Suprapubic skin (tissue), 4 donors: ENCODE data around the gene TULP4. TPM values are rescaled to one million over a fixed set of nuclear protein-coding genes. Genes with fewer than 3 reads are reported as not detected.
"Not testable (repeated sequence)": the region's sequence is repeated elsewhere in the genome, so short reads cannot be mapped to it uniquely, and the experiment has no call there.

Experiments
- DNase-seq, 2 donors: peaks; one replicate each; pipeline ENCODE4 v3.0.0-alpha.2; 2019; ENCODE audit warnings: low spot score in 2 of 2
- H3K27ac ChIP-seq: fragments of 200-600 bp; sonication (generic); one replicate; pipeline ENCODE4 v1.5.1; 2019
- H3K27me3 ChIP-seq: fragments of 200-600 bp; sonication (generic); one replicate; pipeline ENCODE4 v1.5.1; 2019
- H3K36me3 ChIP-seq: fragments of 200-600 bp; sonication (generic); one replicate; pipeline ENCODE4 v1.5.1; 2019
- H3K4me1 ChIP-seq: fragments of 200-600 bp; sonication (generic); one replicate; pipeline ENCODE4 v1.5.1; 2019
- H3K4me3 ChIP-seq: fragments of 200-600 bp; sonication (generic); one replicate; pipeline ENCODE4 v1.5.1; 2019; ENCODE audit warnings: mild to moderate bottlenecking
- H3K9me3 ChIP-seq: fragments of 200-600 bp; sonication (generic); one replicate; pipeline ENCODE4 v1.5.1; 2019
- EP300 ChIP-seq: sonication (generic); formaldehyde crosslinking; IDR thresholded peaks from one replicate; pipeline ENCODE4 v1.6.1; 2017; ENCODE audit warnings: antibody characterized with exemption
- POLR2A ChIP-seq, 2 donors: fragments of 450-650 bp; IDR thresholded peaks; one replicate each; pipeline ENCODE4 v1.6.1; 2017; ENCODE audit warnings: antibody characterized with exemption in 2 of 2, mild to moderate bottlenecking in 2 of 2, moderate library complexity in 2 of 2
- POLR2AphosphoS5 ChIP-seq, 3 donors: sonication (generic); formaldehyde crosslinking; IDR thresholded peaks; one replicate each; pipeline ENCODE4 v1.6.1; 2017; ENCODE audit warnings: antibody characterized with exemption in 3 of 3
- WGBS: methylation state at CpG from one replicate; pipeline ENCODE4 v1.1.5; 2018; 5-methylcytosine and 5-hydroxymethylcytosine counted together
- total RNA-seq, 4 donors: library from RNA; depleted of rRNA; stranded (reverse); fragments of >200 nt; gene quantifications; one replicate each; pipeline ENCODE4 v1.1.0, GENCODE V29; 2016
- TF ChIP-seq, protein P1 (sequence below), 2 donors: fragments of 200-600 bp in 1 of 2; fragments of 450-650 bp in 1 of 2; sonication (generic) in 1 of 2; IDR thresholded peaks; one replicate each; pipeline ENCODE4 v1.5.1; 2016 to 2019; ENCODE audit warnings: antibody characterized with exemption in 2 of 2, mild to moderate bottlenecking in 1 of 2, moderate library complexity in 1 of 2

TULP4 gene
- total RNA-seq, 4 donors from 2014 or later: 123 to 156 (median 132) TPM

DNA sequence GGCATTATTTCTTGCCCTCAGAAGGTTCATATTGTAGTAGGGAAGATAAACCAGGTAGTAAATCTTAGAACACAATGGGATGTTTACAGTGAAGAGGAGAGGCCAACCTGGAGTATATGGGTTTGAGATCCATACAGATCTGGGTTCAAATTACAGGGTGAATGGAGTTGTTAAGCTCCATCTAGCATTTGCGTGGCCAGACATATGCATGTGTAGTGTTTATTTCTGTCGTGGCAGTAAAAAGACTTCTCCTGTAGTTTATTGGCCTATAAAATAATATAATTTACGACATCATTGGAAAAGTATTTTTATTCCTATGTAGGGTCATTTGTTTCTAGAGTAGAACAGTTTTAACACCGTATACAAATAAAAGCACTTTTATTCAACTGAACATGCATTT, 25.2 kb upstream of the TULP4 start:
- Histone ChIP-seq H3K27me3 (no peaks in the 10 kb centered on the region), H3K27ac (no peak overlapping the region), H3K9me3 (no peaks in the 10 kb centered on the region), H3K4me3 (no peak overlapping the region), H3K36me3 (no peaks in the 10 kb centered on the region), H3K4me1 (peaks cover 26% of the 10 kb centered on the region)
- WGBS: 84% methylated on average over 4 of the region's 4 CpGs
- DNase-seq: no peak
- TF ChIP-seq POLR2A (IDR thresholded peaks at IDR 0.05) (no peak), EP300 (no peak), POLR2AphosphoS5 (IDR thresholded peaks at IDR 0.05) (no peak)
- TF ChIP-seq, protein P1, sequence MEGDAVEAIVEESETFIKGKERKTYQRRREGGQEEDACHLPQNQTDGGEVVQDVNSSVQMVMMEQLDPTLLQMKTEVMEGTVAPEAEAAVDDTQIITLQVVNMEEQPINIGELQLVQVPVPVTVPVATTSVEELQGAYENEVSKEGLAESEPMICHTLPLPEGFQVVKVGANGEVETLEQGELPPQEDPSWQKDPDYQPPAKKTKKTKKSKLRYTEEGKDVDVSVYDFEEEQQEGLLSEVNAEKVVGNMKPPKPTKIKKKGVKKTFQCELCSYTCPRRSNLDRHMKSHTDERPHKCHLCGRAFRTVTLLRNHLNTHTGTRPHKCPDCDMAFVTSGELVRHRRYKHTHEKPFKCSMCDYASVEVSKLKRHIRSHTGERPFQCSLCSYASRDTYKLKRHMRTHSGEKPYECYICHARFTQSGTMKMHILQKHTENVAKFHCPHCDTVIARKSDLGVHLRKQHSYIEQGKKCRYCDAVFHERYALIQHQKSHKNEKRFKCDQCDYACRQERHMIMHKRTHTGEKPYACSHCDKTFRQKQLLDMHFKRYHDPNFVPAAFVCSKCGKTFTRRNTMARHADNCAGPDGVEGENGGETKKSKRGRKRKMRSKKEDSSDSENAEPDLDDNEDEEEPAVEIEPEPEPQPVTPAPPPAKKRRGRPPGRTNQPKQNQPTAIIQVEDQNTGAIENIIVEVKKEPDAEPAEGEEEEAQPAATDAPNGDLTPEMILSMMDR (IDR thresholded peaks at IDR 0.05): no peak

DNA sequence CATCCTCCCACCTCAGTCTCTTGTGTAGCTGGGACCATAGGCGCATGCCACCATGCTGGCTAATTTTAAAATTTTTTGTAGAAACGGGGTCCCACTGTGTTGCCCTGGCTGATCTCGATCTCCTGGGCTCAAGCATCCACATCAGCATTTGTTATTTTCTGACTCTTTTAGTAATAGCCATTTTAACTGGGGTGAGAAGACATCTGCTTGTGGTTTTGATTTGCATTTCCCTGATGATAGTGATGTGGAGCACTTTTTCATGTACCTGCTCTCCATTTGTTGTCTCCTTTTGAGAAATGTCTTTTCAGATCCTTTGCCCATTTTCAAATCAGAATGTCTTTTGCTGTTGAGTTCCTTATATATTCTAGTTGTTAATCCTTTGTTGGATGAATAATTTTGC, 22.2 kb upstream of the TULP4 start:
- Histone ChIP-seq H3K27me3 (no peaks in the 10 kb centered on the region), H3K4me1 (peaks cover 12% of the 10 kb centered on the region), H3K9me3 (no peaks in the 10 kb centered on the region), H3K4me3 (no peak overlapping the region), H3K36me3 (no peaks in the 10 kb centered on the region), H3K27ac (no peak overlapping the region)
- no peak for DNase-seq
- 87% methylated on average over 3 of the region's 3 CpGs for WGBS
- TF ChIP-seq EP300 (no peak), POLR2AphosphoS5 (IDR thresholded peaks at IDR 0.05) (no peak), POLR2A (IDR thresholded peaks at IDR 0.05) (no peak)
- TF ChIP-seq, protein P1 (IDR thresholded peaks at IDR 0.05): no peak

DNA sequence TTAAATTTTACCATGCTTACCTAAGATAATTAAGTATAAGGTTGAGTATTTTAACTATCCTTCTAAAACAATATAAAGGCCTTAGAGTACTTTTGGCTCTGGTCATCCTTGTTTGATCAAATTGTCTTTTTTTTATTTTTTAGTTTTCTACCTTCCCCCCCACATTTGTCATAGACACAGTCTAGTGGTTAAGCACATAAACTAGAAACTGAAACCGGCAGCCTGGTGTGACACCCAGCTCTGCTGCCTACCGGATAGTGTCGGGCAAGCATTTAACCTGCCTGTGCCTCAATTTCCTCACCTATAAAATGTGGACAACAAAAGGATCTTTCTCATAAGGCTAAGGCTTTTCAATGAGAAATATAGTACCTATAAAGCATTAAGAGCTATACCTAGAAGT, 21.6 kb upstream of the TULP4 start:
- H3K36me3 ChIP-seq: no peaks in the 10 kb centered on the region
- DNase-seq: no peak
- peaks cover 12% of the 10 kb centered on the region for H3K4me1 ChIP-seq
- TF ChIP-seq POLR2A (IDR thresholded peaks at IDR 0.05) (no peak), POLR2AphosphoS5 (IDR thresholded peaks at IDR 0.05) (no peak), EP300 (no peak)
- TF ChIP-seq, protein P1 (IDR thresholded peaks at IDR 0.05): no peak
- no peaks in the 10 kb centered on the region for H3K27me3 ChIP-seq
- WGBS: 99% methylated on average over 3 of the region's 3 CpGs
- H3K9me3 ChIP-seq: no peaks in the 10 kb centered on the region
- no peak overlapping the region for H3K27ac ChIP-seq
- no peak overlapping the region for H3K4me3 ChIP-seq

DNA sequence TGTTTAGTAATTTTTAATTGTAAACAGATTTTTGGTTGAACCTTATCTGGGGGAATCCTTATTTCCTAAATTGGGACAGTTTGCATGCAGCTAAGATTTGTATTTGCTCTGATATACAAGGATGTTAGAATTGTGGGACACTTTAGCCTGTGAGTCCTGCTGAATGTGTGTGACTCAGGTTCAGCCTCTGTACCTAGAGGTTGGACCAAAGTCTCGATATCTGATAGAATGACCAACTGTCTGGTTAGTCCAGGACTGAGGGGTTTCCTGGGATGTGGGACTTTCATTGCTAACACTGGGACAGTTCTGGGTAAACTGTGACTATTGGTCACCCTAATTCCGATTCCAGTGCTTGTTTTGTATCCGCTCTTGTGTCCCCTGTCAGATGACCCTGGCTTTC, 20.2 kb upstream of the TULP4 start:
- H3K36me3 ChIP-seq: peaks cover 2% of the 10 kb centered on the region
- no peak overlapping the region for H3K27ac ChIP-seq
- WGBS: 95% methylated on average over 3 of the region's 3 CpGs
- no peaks in the 10 kb centered on the region for H3K27me3 ChIP-seq
- no peaks in the 10 kb centered on the region for H3K4me1 ChIP-seq
- TF ChIP-seq, protein P1 (IDR thresholded peaks at IDR 0.05): no peak
- no peak for TF ChIP-seq EP300
- no peak overlapping the region for H3K4me3 ChIP-seq
- no peak for DNase-seq
- H3K9me3 ChIP-seq: no peaks in the 10 kb centered on the region

DNA sequence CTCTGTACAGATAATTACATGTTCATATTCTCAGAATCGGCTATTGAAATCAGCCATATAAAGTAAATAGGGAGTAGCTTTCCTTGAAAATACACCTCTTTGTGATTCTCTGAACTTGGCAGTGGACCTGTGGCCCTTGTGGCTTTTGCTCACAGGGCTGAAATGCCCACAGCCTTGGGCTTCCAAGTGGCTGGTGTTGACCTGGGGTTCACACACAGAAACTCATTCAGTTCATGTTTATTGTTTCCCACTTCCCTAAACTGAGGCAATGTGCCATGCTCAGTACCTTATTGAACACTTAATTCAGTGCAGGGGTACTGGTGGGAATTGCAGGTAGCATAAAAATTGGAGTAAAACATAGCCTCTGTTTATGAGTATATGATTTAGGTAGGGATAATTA, 19.1 kb upstream of the TULP4 start:
- Histone ChIP-seq H3K27me3 (no peaks in the 10 kb centered on the region), H3K36me3 (peaks cover 4% of the 10 kb centered on the region), H3K4me3 (no peak overlapping the region), H3K4me1 (no peaks in the 10 kb centered on the region), H3K9me3 (no peaks in the 10 kb centered on the region), H3K27ac (no peak overlapping the region)
- no peak for DNase-seq
- TF ChIP-seq, protein P1 (IDR thresholded peaks at IDR 0.05): no peak
- TF ChIP-seq POLR2AphosphoS5 (IDR thresholded peaks at IDR 0.05) (no peak), POLR2A (IDR thresholded peaks at IDR 0.05) (no peak), EP300 (no peak)
- WGBS: 80% methylated on average over 1 of the region's 1 CpG

DNA sequence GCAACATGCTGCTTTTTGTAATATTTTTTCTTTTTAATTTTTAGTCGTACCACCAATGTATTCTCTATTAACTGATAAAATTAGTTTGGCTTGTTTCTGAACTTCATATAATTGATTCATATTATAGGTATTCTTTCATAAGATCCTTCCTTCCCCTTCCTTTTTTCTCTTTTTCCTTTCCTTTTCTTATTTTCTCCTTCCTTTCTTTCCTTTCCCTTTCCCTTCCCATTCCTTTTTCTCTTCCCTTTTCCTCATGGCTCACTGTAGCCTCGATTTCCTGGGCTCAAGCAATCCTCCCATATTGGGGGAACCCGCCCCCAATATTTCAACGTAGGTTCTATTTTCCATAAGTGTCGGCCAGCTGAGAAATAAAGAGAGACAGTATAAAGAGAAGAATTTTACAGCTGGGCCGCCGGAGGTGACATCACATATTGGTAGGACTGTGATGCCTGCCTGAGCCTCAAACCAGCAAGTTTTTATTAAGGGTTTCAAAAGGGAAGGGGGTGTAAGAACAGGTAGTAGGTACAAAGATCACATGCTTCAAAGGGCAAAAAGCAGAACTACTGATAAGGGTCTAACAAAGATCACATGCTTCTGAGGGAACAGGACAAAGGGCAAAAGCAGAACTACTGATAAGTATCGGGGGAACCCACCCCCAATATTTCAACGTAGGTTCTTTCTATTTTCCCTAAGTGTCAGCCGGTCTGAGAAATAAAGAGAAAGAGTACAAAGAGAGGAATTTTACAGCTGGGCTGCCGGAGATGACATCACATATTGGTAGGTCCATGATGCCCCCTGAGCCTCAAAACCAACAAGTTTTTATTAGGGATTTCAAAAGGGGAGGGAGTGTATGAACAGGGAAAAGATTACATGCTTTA, 16.1 kb upstream of the TULP4 start:
- not testable (repeated sequence) for H3K27me3 ChIP-seq, H3K27ac ChIP-seq, DNase-seq, H3K4me3 ChIP-seq, H3K9me3 ChIP-seq, H3K4me1 ChIP-seq
- WGBS: 93% methylated on average over 11 of the region's 11 CpGs
- peaks cover 10% of the 10 kb centered on the region for H3K36me3 ChIP-seq

DNA sequence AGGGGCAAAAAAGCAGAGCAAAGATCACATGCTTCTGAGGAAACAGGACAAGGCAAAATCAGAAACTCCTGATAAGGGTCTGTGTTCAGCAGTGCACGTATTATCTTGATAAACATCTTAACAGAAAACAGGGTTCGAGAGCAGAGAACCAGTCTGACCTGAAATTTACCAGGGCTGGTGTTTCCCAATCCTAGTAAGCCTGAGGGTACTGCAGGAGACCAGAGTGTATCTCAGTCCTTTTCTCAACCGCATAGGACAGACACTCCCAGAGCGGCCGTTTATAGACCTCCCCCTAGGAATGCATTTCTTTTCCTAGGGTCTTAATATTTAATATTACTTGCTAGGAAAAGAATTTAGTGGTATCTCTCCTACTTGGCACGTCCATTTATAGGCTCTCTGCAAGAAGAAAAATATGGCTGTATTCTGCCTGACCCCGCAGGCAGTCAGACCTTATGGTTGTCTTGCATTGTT, 15.4 kb upstream of the TULP4 start:
- not testable (repeated sequence) for H3K9me3 ChIP-seq, H3K27ac ChIP-seq, DNase-seq, H3K27me3 ChIP-seq, H3K4me1 ChIP-seq, H3K4me3 ChIP-seq
- WGBS: 95% methylated on average over 7 of the region's 7 CpGs
- peaks cover 10% of the 10 kb centered on the region for H3K36me3 ChIP-seq

DNA sequence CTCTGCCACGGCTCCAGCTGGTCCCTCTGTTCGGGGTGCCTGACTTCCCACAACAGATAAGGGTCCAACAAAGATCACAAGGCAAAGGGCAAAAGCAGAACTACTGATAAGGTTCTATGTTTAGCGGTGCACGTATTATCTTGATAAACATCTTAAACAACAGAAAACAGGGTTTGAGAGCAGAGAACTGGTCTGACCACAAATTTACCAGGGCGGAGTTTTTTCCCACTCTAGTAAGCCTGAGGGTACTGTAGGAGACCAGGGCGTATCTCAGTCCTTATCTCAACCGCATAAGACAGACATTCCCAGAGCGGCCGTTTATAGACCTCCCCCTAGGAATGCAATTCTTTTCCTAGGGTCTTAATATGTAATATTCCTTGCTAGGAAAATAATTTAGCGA, 14.6 kb upstream of the TULP4 start:
- not testable (repeated sequence) for H3K9me3 ChIP-seq, H3K27me3 ChIP-seq, H3K4me3 ChIP-seq, H3K27ac ChIP-seq, H3K4me1 ChIP-seq, DNase-seq
- WGBS: 88% methylated on average over 10 of the region's 10 CpGs
- peaks cover 10% of the 10 kb centered on the region for H3K36me3 ChIP-seq
